Measurements from ENCODE around the gene IL2RA.

DNA sequence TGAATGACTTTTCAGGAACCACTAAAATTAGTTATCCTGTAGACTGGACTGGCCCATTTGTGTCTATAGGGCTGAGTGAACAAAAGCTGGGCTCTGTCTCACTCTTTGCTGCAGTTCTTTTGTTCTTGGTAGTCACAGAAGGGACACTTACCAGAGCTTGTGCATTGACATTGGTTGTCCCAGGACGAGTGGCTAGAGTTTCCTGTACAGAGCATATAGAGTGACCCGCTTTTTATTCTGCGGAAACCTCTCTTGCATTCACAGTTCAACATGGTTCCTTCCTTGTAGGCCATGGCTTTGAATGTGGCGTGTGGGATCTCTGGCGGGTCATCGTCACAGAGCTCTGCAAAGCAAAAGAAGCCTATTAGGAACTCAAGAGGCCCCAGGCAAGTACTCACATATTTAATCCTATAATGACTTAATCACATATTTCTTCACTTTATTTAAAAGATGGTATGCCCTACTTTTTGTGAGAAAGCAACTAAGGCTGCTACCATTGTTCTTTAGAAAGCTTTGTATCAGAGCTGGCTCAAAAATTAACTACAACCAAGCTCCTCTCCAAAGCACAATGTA lies 36.4 kb downstream of the IL2RA start:
- TF ChIP-seq POLR2AphosphoS5 (IDR thresholded peaks at IDR 0.05), result no peak
- TF ChIP-seq, protein P1, sequence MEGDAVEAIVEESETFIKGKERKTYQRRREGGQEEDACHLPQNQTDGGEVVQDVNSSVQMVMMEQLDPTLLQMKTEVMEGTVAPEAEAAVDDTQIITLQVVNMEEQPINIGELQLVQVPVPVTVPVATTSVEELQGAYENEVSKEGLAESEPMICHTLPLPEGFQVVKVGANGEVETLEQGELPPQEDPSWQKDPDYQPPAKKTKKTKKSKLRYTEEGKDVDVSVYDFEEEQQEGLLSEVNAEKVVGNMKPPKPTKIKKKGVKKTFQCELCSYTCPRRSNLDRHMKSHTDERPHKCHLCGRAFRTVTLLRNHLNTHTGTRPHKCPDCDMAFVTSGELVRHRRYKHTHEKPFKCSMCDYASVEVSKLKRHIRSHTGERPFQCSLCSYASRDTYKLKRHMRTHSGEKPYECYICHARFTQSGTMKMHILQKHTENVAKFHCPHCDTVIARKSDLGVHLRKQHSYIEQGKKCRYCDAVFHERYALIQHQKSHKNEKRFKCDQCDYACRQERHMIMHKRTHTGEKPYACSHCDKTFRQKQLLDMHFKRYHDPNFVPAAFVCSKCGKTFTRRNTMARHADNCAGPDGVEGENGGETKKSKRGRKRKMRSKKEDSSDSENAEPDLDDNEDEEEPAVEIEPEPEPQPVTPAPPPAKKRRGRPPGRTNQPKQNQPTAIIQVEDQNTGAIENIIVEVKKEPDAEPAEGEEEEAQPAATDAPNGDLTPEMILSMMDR (IDR thresholded peaks at IDR 0.05), result no peak
